ENCODE data around the gene CIBAR2.
A peak's percentile ranks its signal among the peaks of the same experiment; 100 is the strongest.

CIBAR2 gene

DNA sequence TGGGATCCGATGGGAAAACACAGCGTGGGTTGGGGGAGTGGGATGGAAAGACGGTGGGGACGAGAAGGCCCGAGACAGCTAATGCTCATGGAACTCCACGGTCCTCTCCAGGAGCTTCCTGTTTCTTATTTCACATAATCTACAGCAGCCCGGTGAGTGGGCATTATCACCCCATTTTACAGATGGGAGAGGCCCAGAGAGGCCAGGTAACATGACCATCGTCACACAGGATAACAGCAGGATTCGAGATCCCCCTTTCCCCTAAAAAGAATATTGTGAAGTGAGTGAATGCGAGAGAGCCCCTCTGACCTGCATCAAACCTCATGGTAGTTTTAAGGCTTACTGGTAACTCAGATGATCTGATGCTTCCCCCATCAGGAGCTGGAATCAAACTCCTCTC is 12.0 kb downstream of the CIBAR2 start:
- no peak for DNase-seq

DNA sequence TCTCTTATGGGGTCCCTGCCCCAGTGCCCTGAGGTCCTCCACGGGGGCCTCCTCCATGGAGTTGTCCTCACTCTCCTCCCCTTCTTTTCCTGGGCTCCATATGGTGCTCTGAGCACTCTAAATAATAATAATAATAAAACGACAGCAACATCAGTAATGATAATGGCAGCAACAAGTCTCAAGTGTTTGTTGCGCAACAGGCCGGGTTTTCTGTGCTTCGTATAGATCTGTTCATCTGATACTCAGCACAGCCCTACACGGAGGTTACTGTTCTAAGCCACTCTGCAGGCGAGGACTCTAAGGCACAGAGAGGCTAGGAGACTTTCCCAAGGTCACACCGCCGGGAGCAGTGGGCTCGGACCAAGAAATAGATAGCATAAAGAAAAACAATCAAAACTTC is 13.7 kb downstream of the CIBAR2 start:
- DNase-seq, result no peak

DNA sequence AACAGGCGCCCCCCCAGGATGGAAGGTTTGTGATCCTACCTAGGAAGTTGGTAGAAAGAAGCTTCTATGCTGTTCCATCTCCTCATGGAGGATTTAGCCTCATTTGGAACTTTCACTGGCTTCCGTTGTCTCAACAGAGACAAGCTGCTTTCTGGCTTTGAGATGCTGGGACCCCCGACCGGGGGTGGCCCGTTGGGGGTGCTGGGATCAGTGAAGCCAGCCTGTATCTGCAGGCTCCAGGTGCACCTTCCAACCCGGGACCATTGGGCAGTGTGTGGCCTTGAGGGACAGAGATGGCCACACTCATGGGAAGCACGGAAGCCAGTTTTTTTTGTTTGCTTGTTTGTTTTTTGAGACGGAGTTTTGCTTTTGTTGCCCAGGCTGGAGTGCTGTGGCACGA is 15.4 kb downstream of the CIBAR2 start:
- no peak for DNase-seq

DNA sequence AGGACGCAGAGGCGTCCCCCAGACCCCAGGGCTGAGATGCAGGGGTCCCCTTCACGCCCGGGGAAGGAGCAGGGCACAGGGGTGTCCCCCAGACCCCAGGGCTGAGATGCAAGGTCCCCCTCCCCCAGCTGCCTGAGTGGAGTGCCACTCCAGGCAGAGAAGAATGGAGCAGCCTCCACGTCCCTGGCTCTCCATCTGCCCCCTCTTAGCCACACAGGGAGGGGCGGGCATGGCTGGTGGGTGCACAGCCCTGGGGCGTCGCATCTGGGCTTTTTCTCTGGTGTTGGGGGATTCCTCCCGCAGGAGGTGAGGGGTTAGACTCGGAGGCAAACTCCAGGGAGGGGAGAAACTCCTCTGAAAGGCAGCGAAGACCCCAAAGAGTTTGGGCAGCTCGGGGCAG is 17.5 kb downstream of the CIBAR2 start:
- DNase-seq, result no peak

DNA sequence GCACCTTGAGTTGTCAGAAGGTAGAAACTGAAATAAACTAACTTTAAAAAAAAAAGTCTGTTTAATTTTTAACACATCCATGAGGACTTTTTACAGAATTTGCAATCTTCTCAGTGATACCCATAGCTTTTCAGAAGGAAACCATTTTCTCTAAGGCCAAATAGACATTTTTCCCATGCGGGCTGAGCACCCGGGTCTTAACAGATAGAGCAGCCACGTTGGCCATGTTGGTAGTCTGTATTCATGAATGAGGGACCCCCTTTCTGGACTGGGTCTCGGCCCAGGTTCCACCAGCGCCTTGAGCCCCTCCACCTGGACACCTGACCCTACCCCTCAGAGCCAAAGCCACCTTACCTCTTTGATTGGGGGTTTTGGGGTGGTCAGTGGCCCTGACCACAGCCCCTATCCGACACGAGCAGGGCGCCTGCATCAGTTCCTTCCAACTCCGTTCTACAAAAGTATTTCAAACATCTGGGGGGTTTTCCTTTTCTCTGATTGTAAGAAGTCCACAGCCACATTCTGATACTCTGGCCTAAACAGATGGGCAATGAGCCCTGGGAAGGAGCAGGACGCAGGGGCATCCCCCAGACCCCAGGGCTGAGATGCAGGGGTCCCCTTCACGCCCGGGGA is 18.0 kb downstream of the CIBAR2 start:
- DNase-seq, result no peak

DNA sequence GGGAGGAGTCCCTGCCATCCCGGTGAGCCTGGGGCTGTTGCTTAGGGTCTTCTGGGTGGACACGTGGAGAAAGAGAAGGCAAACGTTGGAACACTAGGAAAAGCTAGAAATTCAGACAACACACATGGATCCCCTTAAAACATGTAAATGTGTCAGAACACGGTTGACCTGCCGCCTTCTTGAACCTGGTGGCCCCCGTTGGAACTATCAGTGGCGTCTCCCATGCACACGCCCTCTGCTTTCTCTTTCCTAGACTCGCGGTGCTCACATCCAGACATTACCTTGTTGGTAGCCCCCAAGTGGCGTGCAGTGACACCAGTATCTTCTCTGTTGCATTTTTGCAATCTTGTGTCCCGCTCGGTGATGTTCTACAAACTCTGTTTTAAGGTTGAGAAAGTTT is 18.6 kb downstream of the CIBAR2 start:
- DNase-seq, result no peak

DNA sequence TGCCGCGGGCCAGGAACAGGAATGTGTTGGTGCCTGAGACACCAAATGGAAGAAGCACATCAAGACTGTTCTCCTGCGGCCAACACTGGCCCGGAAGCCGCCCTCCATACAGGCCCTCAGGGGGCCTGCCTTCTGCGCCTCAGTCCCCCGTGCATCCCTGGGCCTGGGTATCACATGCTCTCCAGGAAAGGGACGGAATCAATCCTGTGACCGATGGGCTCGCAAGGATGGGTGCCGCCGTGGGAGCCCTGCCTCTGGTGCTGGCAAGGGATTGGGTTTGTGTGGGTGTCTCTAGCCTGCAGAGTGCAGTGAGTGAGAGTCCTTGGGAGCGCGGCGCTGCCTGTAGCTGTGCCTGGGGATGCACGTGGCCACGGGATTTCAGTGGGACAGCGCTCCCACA is 19.4 kb downstream of the CIBAR2 start:
- no peak for DNase-seq

DNA sequence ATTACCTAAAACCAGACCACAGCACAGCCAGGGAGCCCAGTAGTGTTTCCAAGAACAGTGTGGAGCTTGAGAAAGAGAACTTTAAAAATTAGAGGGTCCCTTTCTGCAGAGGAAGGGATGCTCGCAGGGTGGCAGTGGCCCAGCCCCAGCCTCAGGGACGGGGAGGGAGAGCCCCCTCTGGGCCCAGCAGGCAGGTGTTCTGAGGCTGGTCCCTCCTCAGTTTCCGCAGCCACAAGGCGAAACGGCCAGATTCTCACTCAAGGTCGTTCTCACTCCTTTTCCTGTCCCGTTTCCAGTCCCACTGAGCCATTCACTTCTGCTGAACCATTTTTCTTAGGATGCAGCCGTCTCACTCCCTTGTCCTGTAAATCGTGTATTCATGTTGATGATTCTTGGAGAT is 20.0 kb downstream of the CIBAR2 start:
- DNase-seq, result no peak

DNA sequence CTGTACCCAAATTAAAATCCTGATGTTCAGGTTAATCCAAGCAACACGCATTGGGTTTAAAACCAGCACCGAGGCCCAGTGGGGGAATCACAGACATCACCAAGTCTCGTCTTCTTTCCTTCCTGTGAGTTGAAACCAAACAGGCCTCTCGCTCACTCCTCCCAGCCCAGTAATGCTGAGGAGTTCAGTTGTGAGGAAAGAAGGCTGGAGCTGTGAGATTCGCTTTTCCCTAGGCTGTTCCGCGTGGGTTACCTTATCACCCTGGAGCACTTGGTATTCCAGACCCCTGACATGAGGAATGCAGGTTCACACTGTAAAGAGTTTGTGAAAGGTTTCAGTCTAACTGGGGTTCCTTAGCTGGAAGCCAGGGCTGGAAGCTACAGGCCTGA is 20.8 kb downstream of the CIBAR2 start:
- no peak for DNase-seq

DNA sequence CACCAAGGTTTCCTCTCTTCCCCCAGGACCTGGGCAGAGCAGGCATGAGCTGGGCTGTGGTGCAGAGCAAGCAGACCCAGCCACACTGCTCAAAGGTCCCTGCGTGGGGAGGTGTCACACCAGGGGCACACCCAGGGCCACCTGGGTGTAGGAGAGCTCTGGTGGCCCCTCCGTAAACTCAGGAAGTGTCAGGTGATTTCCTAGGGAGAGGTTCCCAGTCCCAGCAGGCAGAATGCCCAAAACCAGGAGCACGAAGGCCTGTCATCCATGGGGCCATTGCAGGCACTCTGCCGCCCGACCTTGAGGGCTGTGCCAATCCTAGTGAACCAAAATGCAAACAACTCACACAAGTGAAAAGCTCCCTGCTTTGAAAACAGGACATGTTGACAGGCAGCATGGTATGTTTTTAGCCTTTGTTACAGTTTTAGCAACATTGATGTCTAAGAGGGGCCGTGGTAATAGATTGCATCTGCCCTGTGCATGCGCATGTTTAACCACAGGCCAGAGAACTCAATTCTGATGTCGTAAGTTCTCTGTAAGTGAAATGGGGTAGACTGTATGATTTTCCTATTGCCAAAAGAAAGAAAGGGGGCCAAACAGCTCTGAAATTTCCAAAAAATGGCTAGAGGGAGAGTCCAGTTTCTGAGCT is 21.3 kb downstream of the CIBAR2 start:
- DNase-seq, result no peak

DNA sequence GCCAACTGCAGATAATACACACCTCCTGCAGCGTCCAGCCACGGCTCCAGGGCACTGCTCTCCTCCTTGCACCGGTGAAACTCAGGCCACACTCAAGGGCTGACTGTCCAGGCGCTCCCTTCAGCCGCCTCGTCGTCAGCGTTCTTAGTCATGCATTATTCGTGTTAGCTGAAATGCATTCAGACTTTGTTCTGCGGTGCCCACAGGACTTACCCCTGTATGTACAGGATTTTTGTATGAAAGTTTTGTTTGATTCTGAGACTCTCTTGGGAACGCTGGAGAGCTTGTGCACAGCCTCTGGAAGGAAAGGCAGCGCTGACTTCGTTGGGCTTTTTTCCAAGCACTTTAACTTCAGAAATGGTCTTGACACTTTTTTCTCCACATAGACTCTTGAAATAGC is 22.1 kb downstream of the CIBAR2 start:
- no peak for DNase-seq

DNA sequence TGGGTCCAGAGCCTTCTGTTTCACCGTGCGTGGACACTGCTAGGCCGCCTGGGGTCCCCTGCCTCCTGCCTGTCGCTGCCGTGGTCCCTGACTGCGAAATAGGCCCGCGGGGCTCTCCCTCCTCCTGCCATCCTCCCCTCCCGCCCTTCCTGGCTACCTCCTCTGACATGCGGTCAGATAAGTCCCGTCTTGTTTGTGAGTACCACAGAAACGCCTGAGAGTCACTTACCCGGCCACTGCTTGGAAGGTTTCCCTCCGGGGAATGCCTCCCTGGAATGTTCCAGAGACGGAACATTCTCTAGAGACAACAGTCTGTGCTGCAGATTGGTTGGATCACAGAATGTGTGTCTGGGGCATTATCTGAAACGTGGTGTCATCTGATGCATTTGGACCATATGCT is 22.7 kb downstream of the CIBAR2 start:
- no peak for DNase-seq

DNA sequence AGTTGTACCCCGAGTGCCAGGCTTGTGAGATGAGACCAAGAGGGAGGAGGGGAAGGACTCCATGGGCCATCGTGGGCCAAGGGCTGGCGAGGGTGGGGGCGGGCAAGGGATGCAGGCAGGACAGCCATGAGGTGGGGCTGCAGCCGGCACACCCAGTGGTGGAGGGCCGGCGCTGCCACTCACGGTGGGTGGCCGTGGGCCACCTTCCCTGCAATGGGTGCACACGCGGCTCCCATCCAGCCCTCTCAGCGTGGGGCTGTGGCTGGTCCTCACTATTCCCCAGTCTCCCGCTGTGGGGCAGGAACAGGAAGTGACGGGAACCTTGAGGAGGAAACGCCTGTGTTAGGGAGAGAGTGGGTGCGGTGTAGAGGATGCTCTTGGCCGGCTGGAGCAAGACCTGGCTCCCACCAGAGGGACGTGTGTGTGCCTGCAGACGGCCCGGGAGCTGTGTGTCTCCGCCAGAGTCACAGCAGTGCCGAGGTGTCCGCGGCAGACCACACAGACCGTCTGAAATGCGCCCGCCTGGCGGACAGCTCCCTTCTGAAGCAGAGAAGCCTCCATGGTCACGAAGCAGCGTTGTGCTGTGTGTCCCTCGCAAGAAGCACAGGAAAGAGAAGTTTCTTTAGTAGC is 23.6 kb downstream of the CIBAR2 start:
- no peak for DNase-seq

DNA sequence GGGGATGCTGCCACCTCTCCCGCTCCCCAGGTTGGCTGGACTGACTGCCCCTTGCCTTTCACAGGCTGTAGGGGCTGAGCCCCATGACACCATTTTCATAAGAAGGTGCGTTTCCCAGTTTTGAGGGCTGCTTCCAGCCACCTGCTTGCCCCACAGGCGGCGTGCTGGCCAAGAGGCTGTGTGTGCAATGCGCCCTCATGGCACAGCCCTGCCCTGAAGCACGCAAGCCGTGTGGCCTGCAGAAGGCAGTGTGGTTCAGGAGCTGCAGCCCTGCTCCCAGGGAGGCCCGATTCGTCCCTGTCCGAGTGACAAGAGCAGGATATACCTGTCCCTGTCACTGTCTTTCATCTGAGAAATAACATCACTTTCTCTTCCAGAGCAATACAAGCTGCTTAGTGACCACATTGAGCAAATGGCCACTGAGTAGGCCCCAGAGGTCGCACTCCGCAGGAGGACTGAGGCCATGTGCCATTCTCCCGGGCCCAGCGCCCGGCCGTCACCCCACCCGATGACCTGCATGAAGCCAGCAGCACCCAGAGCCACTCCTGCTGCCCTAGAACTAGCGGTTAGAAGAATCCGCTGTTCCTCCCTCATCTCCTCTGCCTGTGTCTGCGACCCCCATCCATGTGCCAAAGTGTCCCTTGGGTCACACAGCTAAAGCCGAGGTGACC is 24.2 kb downstream of the CIBAR2 start:
- DNase-seq, result no peak

DNA sequence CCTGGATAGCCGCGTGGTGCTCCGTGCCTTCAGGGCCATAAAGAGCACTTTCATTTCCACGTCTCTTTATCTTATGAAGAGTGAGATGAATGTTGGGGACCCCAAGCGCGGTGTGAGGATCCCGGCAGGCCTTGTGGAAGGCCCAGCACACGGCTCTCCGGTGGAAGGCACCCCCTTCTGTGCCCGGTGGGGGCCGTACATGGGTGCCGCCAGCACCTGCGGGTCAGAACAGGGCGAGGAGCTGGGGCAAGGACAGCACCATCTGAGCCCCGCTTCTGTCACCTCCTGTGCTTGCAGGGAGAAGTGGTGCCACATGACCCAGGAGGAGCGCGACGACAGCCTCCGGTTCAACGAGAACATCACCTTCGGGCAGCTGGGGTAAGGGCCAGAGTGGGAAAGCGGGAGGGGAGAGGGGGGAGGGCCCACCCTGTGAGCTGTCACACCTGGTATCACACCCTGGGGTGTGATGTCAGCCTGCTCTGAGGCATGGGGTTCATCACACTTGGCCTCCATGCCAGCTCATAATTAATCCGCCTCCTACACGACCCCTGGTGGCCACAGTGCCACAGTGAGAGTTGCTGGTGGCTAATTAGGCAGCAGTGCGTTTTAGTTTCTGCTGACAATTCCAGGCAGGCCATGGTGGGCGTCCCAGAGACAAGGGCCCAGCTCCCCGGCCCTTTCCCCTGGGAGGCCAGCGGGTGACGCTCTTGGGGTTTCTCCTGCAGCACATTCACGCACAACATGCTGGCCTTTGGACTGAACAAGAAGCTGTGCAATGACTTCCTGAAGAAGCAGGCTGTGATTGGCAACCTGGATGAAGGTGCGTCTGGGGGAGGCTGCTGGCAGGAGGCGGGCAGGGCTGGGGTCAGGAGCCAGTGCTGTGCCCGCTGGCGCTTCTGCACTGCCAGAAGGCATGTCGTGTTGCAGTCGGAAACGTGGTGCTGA is 25.7 kb downstream of the CIBAR2 start:
- DNase-seq, result peak; percentile 18

DNA sequence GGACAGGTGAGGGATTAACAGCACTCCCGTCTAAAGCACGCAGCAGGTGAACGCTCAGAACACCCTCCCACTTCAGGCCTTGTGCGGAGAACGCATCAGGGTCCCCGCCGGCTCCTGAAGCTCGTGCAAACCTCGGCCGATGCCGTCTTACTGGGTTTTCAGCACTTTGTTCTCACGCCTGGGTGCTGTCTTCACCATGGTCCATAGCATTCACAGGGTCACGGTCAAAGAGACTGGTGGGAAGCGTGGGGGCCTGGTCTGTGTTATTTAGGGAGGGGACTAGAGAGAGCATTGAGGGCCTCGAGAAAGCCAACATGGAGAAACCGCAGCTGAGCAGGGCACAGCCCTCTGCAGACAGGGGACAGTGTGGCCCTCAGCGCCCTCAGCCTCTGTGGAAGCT is 26.6 kb downstream of the CIBAR2 start:
- no peak for DNase-seq

DNA sequence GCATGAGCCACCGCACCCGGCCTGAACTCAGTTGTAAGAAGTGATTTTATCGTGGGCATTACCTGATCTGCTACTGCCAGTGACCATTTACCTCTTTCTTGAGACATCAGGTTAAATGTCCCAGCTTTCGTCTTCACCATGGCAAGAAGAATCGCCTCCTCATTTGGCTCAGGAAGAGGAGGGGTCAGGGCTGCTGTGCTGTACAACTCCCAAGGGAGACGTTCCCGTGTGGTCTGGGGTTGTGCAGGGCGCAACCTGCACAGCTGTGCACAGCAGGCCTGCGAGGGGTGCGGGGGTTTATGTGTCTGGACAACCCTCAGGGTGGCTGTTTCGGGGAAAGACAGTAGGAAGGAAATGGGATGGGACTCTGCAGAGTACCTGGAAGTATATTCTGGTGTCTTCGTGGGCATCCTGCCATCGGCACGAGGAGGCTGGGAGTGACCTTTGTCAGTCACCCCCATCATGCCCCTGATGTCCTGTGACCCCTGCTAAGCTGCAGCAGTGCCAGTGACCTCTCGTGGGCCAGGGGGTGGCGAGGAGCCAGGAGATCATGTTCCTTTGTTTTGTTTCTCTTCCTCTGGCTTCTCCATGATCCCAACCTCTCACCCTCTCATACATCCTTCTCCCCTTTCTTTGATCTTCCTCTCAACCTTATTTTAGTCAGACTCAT is 27.3 kb downstream of the CIBAR2 start:
- no peak for DNase-seq

DNA sequence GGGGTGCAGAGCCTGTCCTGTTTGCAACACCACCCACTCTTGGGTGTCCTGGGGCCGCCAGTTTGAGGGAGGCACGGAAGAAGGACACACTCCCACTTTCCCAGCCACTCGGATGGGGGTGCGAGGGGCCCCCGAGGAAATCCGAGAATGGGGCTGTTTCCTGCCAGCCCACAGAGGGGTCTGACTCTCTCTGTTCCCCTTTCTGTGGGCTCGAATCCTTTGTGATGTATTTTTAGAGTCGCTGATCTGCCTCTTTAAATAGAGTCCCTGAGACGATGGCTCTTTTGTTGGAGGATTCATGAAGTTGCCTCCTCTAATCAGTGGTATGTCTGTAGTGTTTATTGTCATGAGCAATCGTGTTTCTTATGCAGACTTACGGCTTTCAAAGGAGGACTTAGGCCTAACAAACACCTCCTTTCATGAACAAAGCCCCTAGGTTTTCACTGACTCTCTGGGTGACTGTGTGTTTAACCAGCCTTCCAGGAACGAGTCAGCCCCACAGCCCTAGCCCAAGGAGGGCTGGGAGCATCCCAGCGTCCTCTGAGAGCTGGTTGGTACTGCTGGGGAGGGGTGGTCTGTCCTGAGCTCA is 29.1 kb downstream of the CIBAR2 start:
- no peak for DNase-seq

DNA sequence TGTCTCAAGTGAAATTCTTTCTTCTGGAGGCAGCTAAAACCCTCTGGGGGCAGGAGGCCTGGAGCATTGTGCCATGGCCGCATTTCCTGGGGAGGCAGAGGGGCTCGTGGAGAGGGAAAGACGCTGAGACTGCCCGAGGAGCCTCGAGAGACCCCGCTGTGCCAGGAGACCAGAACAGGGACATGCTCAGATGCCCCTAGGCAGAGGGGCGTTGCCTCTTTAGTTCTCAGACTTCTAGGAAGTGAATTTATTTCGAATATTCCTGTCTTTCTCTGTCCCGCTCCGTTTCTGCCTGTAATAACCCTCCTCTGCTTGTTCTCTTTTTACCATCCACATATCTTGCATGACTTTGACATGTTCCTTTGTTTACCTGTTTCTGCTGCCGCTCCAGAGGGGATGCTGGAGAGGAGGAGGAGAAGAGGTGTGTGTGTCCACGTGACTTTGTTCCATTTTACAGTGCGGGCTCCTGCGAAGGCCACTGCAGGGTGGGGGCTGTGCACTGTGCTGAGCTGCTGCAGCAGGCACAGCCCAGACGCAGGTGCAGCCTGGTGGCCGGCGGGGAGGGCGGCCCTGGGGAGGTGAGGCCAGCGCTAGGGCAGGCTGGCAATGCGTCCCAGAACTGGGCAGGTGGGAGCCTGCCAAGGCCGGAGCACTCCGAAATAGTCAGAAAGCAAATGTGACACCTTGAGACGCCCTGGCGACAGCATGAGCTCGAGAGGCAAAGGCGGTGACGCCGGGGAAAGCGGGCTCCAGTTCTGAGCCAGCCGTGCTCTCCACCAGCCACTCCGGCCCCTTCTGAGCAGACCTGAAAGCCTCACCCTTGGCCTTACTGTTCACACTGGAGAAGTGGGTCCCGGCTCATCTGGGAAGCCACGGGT is 29.9 kb downstream of the CIBAR2 start:
- no peak for DNase-seq

DNA sequence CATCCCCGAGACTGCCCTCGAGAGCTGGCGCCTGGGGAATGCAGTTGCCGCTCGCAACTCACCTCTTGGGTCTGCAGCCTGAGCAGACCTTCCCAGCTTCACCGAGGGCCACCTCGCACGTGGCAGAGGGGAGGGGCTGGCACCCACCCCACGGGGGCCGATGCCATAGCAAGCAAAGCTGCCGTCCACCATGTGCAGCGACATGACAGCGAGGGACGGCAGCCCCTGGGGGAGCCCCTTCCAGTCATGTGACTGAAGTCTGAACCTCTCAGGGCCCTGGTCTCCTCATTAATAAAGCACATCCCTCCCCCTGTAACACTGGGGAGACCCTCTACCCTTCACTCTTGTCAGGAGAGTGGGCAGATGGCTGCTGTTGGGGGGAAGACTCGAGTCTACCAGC is 30.5 kb downstream of the CIBAR2 start:
- no peak for DNase-seq

DNA sequence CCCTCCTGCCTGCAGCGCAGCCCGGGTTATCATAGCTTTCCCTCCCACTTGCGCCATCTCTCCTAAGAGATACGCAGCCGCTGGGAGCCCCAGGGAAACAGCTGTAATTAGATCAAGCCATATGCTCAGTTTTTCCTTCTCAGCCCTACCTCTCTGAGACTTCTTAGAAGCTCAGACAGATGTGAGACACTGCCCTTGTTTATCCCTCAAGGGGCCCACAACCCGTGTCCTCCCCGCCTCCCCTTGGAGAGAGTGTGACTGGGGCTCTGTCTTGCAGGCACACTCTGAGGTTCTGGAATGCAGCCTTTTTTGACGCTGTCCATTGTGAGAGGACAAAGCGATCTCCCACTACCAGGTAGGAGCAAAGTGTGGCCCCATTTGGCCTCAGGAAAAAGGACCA is 31.2 kb downstream of the CIBAR2 start:
- DNase-seq, result no peak
